GM15510 (cell line): ENCODE measurements around the gene PXMP2.

Experiments
- POLR2A ChIP-seq: IDR thresholded peaks from 3 replicates; pipeline ENCODE4 v1.6.1; 2011; ENCODE audit warnings: borderline replicate concordance; ENCODE audit not compliant: insufficient read length; ENCODE audit errors: extremely low read depth

PXMP2 gene

GRCh38 chr12:132668191-132669088, 18.9 kb upstream of the PXMP2 start:
- no peak for TF ChIP-seq POLR2A

- no peak for TF ChIP-seq POLR2A
These were observed 18.1 kb upstream of the PXMP2 start for GRCh38 chr12:132669166-132669879.

- no peak for TF ChIP-seq POLR2A
These were observed 15.3 kb upstream of the PXMP2 start for GRCh38 chr12:132672116-132672515.

- TF ChIP-seq POLR2A: no peak
These were observed 14.7 kb upstream of the PXMP2 start for GRCh38 chr12:132672678-132673077.

- no peak for TF ChIP-seq POLR2A
These were observed 13.9 kb upstream of the PXMP2 start for GRCh38 chr12:132673288-132674179.

- no peak for TF ChIP-seq POLR2A
These were observed 12.8 kb upstream of the PXMP2 start for GRCh38 chr12:132674561-132674960.

- TF ChIP-seq POLR2A: no peak
These were observed 11.5 kb upstream of the PXMP2 start for GRCh38 chr12:132675757-132676432.

- no peak for TF ChIP-seq POLR2A
These were observed 9.9 kb upstream of the PXMP2 start for GRCh38 chr12:132677492-132677891.

GRCh38 chr12:132685400-132685799, 2.0 kb upstream of the PXMP2 start:
- TF ChIP-seq POLR2A: no peak

- TF ChIP-seq POLR2A: no peak
These were observed 569 bp upstream of the PXMP2 start for GRCh38 chr12:132686825-132687210.

GRCh38 chr12:132689227-132689626, 1.8 kb downstream of the PXMP2 start:
- TF ChIP-seq POLR2A: no peak

- TF ChIP-seq POLR2A: no peak
These were observed 2.7 kb downstream of the PXMP2 start for GRCh38 chr12:132690112-132690511.

GRCh38 chr12:132695431-132695830, 8.0 kb downstream of the PXMP2 start:
- TF ChIP-seq POLR2A: no peak

GRCh38 chr12:132698341-132698740, 11.0 kb downstream of the PXMP2 start:
- TF ChIP-seq POLR2A: no peak
